Measurements from ENCODE around the gene UBAP2.
"Not testable (repeated sequence)": the region's sequence is repeated elsewhere in the genome, so short reads cannot be mapped to it uniquely, and the experiment has no call there.

DNA sequence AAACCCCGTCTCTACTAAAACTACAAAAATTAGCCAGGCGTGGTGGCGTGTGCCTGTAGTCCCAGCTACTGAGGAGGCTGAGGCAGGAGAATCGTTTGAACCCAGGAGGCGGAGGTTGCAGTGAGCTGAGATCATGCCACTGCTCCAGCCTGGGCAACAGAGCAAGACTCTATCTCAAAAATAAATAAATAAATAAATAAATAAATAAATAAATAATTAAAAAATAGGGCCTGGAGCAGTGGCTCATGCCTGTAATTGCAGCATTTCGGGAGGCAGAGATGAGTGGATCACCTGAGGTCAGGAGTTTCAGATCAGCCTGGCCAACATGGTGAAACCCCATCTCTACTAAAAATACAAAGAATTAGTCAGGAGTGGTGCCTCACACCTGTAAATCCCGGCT, 86.2 kb downstream of the UBAP2 start:
- not testable (repeated sequence) for TF ChIP-seq POLR2AphosphoS5 (IDR thresholded peaks at IDR 0.05; ENCODE audit: borderline replicate concordance, low read depth, low read length); EZH2 (IDR thresholded peaks at IDR 0.05)
